HG02840 (cell line): ENCODE data around the gene CFAP73.
"Not testable (repeated sequence)": the region's sequence is repeated elsewhere in the genome, so short reads cannot be mapped to it uniquely, and the experiment has no call there.

ENCODE experiments used
- ATAC-seq: cut with Tn5 transposase; IDR thresholded peaks from one replicate; pipeline ENCODE4 v1.9.1; 2021; ENCODE audit warnings: mild to moderate bottlenecking, moderate library complexity, moderate number of reproducible peaks; ENCODE audit not compliant: unreplicated experiment, low FRiP score

The CFAP73 gene

GRCh38 chr12:113149361-113150150, at the start of gene CFAP73:
Gene CFAP73 (plus strand): TSS chr12:113149724. CDS start chr12:113149858, 134 bp downstream.
- no peak for ATAC-seq

- no peak for ATAC-seq
Measured at GRCh38 chr12:113099764-113100163, 49.8 kb upstream of the CFAP73 start.

DNA sequence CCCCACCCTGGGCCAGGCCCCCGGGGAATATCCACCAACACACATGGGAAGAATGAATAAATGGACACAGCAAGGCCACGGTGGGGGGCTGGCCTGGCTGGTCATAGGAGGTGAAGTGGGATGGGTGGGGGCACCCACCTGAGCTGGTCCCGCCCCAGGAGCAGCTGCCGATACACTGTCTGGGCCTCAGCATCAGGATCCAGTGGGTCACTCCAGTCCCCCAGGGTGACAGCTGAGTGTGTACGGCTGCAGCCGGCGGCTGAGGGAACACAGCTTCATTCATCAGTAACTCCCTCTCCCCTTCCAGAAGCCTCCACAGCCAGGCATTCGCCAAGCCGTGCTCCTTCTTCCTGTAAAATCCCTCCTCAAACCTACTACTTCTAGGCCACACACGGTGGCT, 47.8 kb upstream of the CFAP73 start:
- no peak for ATAC-seq

DNA sequence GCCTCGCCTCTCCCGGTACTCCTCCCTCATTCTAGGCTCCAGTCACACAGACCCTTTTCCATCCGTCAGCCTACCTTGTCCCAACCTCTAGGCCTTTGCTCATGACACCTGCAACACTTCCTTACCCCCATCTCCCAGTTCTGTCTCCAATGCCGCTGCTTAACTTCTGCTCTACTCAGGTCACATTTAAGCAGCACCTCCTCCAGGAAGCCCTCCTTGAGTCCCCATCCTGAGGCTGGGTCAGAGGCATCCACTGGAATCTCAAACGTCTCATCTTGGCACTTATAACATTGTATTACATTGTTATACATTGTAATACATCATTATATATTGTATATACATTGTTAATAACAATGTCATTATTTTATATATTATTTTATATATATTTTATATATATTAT, 46.7 kb upstream of the CFAP73 start:
- ATAC-seq = no peak

DNA sequence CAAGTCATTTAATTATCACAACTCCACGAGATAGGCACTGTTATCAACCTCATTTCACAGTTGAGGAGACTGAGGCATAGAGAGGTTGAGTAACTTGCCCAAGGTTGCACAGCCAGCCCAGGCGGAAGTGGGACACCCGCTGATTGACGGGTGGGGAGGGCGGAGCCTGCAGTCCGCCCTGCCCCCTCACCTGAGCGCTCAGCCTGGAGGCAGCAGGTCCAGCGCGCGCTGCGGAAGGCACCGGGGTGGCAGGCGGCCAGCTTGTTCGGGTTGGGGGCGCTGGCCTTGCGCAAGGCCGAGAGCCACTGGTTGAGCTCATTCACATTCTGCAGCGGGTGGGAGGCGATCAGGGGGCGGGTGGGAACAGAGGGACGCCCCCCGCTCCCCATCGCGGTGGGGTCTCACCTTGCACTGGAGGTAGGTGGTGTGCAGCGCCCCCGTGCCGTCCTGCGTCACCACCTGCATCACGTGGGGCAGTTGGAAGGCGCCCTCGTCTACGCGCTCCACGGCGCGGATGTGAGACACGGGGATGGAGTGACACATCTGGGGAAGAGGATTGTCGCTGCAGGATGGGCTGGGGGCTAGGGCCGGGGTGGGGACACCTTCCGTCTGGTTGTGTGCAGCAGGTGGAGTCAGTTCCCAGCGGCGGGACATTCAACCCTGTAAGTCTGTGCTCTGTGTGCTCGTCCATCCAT, 45.6 kb upstream of the CFAP73 start:
- ATAC-seq = no peak

DNA sequence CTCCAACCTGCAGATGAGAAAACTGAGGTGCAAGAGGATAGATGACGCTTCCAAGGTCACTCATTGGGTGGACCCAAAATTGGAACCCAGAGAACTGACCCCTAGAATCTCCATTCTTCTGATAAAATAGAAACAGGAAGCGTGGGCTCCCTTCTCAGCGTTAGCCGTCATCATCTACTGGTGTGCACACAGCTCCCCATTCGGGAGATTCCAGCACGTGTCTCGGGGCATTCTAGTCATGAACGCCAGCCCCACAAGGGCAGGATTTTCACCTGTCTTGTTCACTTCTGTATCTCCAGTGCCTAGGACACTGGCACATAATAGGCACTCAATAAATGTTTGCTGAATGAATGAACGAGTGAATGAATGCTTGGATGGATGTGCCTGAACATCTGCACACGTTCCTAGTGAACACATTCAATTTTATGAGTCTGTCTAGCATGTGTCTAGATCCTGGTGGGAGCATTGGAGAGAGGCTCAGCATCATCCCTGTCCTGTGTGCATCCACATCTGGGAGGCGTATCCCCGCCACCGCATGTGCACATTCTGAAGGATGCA, 44.5 kb upstream of the CFAP73 start:
- no peak for ATAC-seq

GRCh38 chr12:113105606-113106271, 43.8 kb upstream of the CFAP73 start:
- no peak for ATAC-seq

DNA sequence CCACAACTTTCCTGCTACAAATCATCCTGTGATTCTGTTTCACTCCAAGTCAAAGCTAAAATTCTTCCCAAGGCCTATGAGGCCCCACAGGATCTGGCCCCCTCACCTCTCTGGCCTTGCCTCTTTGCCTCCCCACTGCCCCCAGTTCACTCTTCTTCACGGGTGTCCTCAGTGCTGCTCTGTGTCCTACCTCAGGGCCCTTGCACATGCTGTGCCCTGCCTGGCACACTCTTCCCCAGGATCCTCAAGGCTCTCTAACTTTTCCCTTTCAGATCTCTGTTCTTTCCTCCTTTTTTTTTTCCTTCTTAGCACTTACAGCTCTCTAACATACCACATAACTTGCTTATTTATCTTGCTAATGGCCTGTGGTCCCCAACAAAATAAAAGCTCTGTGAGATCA, 43.2 kb upstream of the CFAP73 start:
- ATAC-seq = no peak

DNA sequence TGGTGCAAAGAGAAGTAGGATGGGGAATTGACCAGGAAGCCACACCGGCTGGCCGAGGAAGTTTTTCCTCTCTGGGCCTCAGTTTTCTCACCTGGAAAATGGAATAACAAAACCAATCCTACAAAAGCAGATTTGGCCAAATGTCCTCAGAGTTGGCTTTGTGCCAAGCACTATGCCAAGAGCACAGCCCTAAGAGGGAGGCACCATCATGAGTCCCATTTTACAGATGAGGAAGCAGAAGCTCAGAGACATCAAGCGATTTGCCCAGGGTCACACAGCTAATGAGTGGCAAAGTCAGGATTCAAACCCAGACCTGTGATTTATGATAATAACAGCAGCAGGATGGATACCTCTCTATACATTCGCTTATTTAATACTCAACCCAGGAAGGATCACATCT, 41.2 kb upstream of the CFAP73 start:
- ATAC-seq = no peak

- ATAC-seq = no peak
Measured at GRCh38 chr12:113109360-113109759, 40.2 kb upstream of the CFAP73 start.

- no peak for ATAC-seq
Measured at GRCh38 chr12:113109872-113110599, 39.5 kb upstream of the CFAP73 start.

DNA sequence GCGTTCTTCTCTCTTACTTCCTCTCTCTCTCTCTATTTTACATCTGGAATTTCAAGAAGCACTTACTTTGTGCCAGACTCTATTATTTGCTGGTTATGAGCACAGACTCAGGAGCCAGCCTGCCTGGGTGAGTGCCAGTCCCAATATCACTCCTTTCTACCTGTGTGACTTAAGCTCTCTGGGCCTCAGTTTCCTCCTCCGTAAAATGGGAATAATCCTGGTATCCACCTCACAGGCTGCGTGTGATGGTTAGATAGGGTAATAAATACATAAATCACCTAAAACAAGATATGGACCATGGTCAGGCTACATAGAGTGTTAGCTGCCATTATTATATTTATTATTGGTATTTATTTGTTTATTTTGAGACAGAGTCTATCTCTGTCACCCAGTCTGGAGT, 38.3 kb upstream of the CFAP73 start:
- no peak for ATAC-seq

DNA sequence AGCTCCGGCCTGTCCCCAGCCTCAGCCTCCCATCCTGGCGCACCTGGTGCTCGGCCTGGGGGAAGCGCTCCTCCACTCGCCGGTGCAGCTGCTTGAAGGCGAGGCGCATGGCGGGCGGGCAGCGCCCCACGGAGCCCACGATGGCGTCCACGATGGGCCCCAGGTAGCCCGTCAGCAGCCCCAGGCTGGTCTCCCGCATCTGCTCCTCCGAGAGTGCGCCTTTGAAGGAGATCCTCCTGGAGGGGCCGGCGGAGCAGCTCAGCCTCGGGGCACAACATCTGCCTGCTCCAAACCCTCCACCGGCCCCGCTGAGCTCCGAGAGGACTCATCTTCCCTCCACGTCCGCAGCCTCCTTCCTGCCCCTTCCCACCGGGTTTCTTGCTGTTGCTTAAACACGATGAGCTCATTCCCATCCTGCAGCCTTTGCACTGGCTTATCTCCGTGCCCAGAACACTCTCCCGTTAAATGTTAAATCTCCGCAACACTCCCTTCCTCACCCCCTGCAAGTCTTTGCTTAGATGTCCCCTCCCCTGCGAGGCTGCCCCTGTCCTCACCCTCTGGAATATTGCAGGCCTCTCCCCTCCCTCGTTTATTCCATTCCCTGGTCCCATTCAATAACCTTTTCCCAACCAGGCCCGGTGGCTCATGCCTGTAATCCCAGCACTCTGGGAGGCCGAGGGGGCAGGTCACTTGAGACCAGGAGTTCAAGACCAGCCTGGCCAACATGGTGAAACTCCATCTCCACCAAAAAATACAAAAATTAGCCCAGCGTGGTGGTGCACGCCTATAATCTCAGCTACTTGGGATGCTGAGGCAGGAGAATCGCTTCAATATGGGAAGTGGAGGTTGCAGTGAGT, 37.3 kb upstream of the CFAP73 start:
- ATAC-seq = no peak

GRCh38 chr12:113113397-113113796, 36.1 kb upstream of the CFAP73 start:
- ATAC-seq = no peak

DNA sequence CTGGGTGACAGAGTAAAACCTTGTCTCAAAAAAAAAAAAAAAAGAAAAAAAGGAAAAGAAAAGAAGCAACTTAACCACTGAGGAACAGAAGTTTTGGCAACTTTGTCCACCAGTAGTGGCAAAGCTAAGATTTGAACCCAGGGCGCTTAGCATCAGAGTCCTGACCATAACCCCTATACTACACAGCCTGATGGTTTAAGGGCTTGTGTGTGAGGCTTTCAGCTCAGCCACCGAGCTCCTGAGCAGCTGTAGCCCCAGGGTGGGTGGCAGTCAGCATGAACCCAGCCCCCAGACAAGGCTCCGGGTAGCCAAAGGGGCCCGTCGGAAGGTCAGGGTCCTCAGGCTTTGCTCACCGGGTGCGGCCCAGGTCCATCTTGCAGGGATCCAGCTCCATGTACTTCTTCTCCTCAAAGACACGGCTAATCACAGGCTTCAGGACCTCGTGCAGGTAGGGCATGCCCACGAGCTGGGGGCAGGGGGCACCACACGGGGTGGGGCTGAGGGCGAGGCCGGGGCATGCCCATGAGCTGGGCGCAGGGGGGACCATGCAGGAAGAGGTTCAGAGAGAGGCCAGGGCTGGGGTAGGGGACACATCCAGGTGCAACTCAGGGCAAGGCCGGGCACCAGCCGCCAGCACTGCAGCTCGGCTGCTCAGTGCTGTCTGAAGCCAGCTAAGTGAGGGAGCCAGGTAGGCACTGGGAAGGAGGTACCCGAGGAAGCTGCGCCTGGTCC, 34.9 kb upstream of the CFAP73 start:
- no peak for ATAC-seq

DNA sequence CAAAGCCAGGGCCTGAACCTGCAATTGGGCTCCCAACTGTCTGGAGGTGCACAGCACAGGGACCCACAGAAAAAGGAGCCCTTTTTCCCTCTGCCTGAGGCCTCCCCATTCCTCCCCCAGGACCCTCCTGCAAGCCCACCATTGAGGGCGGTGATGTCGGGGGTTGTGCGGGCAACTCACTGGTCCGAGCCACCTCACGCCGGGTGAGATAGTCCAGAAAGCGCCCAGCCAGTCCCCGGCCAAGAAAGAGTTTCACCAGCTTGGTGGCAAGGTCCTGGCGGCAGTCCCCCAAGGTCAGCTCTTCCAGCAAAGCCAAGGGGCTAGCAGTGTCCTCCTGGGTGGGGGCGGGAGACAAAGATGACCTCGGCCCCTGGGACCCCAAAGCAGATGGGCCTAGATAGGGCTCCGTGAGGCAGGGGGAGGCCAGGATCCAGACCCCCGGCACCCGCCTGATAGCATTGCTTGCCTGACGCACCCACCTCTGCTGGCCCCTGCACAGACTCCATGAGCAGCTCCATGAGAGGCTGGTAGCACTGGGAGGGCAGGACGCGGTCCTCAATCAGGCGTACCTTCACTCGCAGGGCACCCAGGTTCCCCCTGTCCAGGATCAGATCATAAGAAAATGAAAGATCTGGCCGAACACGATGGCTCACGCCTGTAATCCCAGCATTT, 33.9 kb upstream of the CFAP73 start:
- ATAC-seq = no peak

DNA sequence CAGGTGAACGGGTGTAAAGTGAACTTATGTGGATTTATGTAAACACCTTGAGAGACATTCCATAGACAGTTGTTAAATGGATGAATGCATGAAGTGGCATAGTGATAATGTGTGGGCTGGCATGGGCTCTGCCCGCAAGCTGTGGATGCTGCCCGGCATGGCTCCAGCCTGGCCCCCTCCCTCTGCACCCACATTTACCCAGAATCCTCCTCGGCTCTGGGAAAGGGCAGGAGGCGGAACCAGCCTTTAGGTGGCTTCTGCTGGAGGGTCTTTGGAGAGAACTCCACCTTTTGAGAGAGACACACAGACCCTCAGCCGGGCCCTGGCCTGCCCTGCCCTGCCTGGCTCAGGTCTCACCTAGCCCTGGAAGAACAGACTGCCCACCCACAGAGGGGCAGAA, 32.6 kb upstream of the CFAP73 start:
- no peak for ATAC-seq

DNA sequence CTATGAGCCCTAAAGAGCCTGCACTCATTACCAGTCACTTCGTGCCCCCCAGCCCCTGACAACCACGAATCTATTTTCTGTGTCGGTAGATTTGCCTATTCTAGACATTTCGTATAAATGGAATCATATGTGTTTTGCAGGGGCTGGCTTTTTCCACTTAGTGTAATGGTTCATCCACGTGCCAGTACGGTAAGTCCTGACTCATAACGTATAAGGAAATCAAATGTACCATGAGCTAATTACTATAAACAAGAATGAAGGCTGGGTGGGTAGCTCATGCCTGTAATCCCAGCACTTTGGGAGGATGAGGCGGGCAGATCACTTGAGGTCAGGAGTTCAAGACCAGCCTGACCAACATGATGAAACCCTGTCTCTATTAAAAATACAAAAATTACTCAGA, 31.8 kb upstream of the CFAP73 start:
- not testable (repeated sequence) for ATAC-seq
